ENCODE results near the gene DNAJC12. TPM values are rescaled to one million over a fixed set of nuclear protein-coding genes. Genes with fewer than 3 reads are reported as not detected.

Gene DNAJC12
- total and polyA plus RNA-seq, 2 of the 8 experiments (the other 6 are each of a cell fraction or from before 2014, with no cell fraction given), result 0.86 to 4.2 TPM

DNA sequence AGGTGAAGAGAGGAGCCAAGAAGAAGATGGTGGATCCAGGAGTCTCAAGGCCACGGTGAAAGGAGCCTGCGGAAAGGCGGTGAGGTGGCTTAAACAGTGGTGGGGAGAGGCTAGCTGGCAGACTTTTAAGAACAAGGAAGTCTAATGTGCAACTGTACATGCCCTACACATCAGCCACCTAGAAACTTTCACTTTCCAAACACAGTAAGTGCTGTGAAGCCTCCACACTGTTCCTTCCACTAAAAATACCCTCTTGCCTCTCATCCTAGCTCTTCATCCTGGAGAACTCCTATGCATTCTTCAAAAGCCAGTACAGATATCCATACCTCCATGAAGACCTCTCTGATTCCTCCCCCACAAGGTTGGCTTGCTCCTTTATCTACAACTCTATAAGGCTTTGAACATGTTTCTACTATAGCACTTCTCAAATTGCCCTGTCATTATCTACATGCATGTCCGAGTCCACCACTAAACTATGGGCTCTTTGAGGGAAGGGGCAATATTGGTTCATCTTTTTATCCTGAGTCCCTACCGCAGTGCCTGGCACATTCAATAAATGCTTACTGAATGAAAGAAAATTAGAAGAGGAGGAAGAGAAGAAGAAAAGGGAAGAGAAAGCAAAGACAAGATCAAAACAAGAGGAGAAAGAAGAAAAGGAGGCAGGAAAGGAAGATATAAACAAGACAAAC lies 54.2 kb downstream of the DNAJC12 start:
- Histone ChIP-seq H3K14ac (ENCODE audit: insufficient read length) (no peak overlapping the region), H3K4me2 (ENCODE audit: insufficient read depth in 1 of 2, low read depth in 2 of 2, low read length in 2 of 2) (no peak overlapping the region), H2AFZ (ENCODE audit: low read length) (0 out of 2 replicates have a peak overlapping the region, but pooled peaks have one; percentile 50), H4K20me1 (replicated peaks in 1 of 2; ENCODE audit: control insufficient read depth in 1 of 2, insufficient read depth in 2 of 2, low read length in 2 of 2) (no peaks in the 10 kb centered on the region), H3K4me1 (replicated peaks in 1 of 4; ENCODE audit: control insufficient read depth in 3 of 4, insufficient read depth in 4 of 4, low read length in 3 of 4) (no peaks in the 10 kb centered on the region), H4K91ac (replicated peaks; ENCODE audit: insufficient read length, low read length) (no peak overlapping the region), H4K8ac (ENCODE audit: extremely low read depth, insufficient read depth, low read length) (no peak overlapping the region), H2BK20ac (ENCODE audit: low read length) (no peak overlapping the region), H2BK15ac (ENCODE audit: low read length) (no peak overlapping the region), H3K56ac (replicated peaks; ENCODE audit: insufficient read length, low read depth, low read length) (no peak overlapping the region), H3K9me3 (ENCODE audit: insufficient read depth in 2 of 2, low read depth in 1 of 2, low read length in 1 of 2) (no peaks in the 10 kb centered on the region), H3K79me2 (ENCODE audit: control insufficient read depth in 1 of 2, insufficient read depth in 2 of 2, low read length in 2 of 2) (no peaks in the 10 kb centered on the region), H3K27me3 (replicated peaks in 1 of 4; ENCODE audit: control insufficient read depth in 3 of 4, extremely low read depth in 1 of 4, insufficient read depth in 3 of 4, low read length in 3 of 4) (no peaks in the 10 kb centered on the region), H3K4me3 (ENCODE audit: extremely low read depth in 1 of 4, insufficient read depth in 2 of 4, low read depth in 3 of 4, low read length in 4 of 4) (no peak overlapping the region), H3K9ac (replicated peaks in 1 of 4; ENCODE audit: extremely low read depth in 1 of 4, low read depth in 3 of 4, low read length in 3 of 4) (no peak overlapping the region), H2BK120ac (replicated peaks; ENCODE audit: low read depth, low read length) (no peak overlapping the region), H2BK12ac (ENCODE audit: low read depth, low read length) (no peak overlapping the region), H3K27ac (ENCODE audit: low read depth, low read length) (no peak overlapping the region), H3K79me1 (ENCODE audit: low read depth, low read length) (no peaks in the 10 kb centered on the region), H3K23me2 (ENCODE audit: low read depth, low read length) (no peaks in the 10 kb centered on the region), H2AK5ac (ENCODE audit: low read depth, low read length) (no peak overlapping the region), H3K23ac (ENCODE audit: insufficient read length) (no peak overlapping the region), H2BK5ac (ENCODE audit: low read depth, low read length) (no peak overlapping the region), H3K4ac (replicated peaks; ENCODE audit: insufficient read length, low read depth, low read length) (no peak overlapping the region), H3K36me3 (ENCODE audit: control insufficient read depth in 2 of 4, insufficient read depth in 4 of 4, low read length in 3 of 4) (no peaks in the 10 kb centered on the region), H3K18ac (ENCODE audit: extremely low read depth, low read length) (no peak overlapping the region), H4K5ac (ENCODE audit: insufficient read length, low read depth, low read length) (no peak overlapping the region)
- no peak for FAIRE-seq
- ChIA-PET POLR2A (ENCODE audit: partially characterized antibody) (interaction anchor here (0.9 kb wide), 1 partner anchor 17 kb away, joined by 3 read pairs; no protein-coding TSS in a partner anchor), CTCF (ENCODE audit: partially characterized antibody) (interaction anchor here (0.9 to 3.6 kb wide), 2 partner anchors 9 to 87 kb away, joined by 3 to 20 read pairs; partner anchors contain the start of gene CTNNA3)
- no peak for TF ChIP-seq CREB1 (IDR thresholded peaks at IDR 0.05)
- TF ChIP-seq FOSL1 (IDR thresholded peaks at IDR 0.05; ENCODE audit: insufficient read depth, low read depth, low read length), result no peak
- no peak for TF ChIP-seq CEBPB (IDR thresholded peaks at IDR 0.05; ENCODE audit: low read depth, low read length)
- TF ChIP-seq TAF1 (IDR thresholded peaks at IDR 0.05; ENCODE audit: low read depth, low read length), result no peak
- no peak for TF ChIP-seq RBBP5 (IDR thresholded peaks at IDR 0.05; ENCODE audit: borderline replicate concordance, low read depth, low read length)
- TF ChIP-seq RXRA (IDR thresholded peaks at IDR 0.05; ENCODE audit: insufficient read depth, low read depth, low read length), result no peak
- TF ChIP-seq, protein P1, sequence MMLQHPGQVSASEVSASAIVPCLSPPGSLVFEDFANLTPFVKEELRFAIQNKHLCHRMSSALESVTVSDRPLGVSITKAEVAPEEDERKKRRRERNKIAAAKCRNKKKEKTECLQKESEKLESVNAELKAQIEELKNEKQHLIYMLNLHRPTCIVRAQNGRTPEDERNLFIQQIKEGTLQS (IDR thresholded peaks at IDR 0.05; ENCODE audit: insufficient read depth, low read depth, low read length), result no peak
- no peak for DNase-seq (ENCODE audit: low read depth in 1 of 2, low spot score in 2 of 2)
- WGBS, 2 experiments (ENCODE audit: extremely low coverage in 1 of 2, insufficient coverage in 1 of 2, insufficient read length in 1 of 2, insufficient replicate concordance in 2 of 2, low coverage in 1 of 2, low lambda C conversion rate in 2 of 2, missing lambda C conversion rate in 1 of 2), result 88% methylated on average over 5 of the region's 5 CpGs; no CpG with 5 or more reads in 1 of the 2 experiments
